Measurements from ENCODE around the gene MORF4L1. TPM values are rescaled to one million over a fixed set of nuclear protein-coding genes. Genes with fewer than 3 reads are reported as not detected.

Gene MORF4L1
- total and polyA plus RNA-seq, 2 experiments from 2014 or later: 340 to 381 TPM

DNA sequence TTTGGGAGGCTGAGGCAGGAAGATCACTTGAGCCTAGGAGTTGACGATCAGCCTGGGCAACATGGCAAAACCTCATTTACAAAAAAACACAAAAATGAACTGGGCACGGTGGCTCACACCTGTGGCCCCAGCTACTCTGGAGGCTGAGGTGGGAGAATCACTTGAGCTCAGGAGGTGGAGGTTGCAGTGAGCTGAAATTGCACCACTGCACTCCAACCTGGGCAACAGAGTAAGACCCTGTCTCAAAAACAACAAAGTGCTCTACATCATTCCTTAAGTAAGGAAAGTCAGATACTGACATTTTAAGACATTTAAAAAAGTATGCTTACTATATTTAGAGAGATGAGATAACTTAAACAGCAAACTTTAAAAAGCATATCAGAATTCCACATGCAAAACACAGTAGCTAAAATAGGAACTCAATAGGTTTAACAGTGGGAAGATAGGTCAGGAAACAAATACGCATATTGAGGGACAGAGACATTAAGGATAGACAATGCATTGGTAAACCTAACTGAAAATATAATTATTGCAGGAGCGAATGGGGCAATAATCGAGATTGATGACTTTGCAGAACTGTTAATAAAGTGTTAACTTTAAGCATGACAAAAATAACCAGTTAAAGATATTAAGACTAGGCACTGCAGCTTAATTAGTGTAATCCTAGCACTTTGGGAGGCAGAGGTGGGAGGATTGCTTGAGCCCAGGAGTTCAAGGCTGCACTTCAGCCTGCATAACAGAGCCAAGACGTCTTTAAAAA lies 32.1 kb downstream of the MORF4L1 start:
- no peak for DNase-seq (ENCODE audit: low spot score)
- Histone ChIP-seq H2AFZ (no peak overlapping the region), H3K79me2 (peaks cover 56% of the 10 kb centered on the region), H3K27ac (no peak overlapping the region), H3K4me2 (no peak overlapping the region), H3K4me3 (no peak overlapping the region), H3K36me3 (replicated peaks; ENCODE audit: insufficient read depth, low read depth) (no peaks in the 10 kb centered on the region), H3K4me1 (ENCODE audit: insufficient read depth) (no peaks in the 10 kb centered on the region), H4K20me1 (ENCODE audit: insufficient read depth, poor library complexity, severe bottlenecking) (peaks cover 52% of the 10 kb centered on the region), H3K27me3 (no peaks in the 10 kb centered on the region), H3K9me3 (ENCODE audit: low read depth) (no peaks in the 10 kb centered on the region), H3K9me2 (replicated peaks; ENCODE audit: insufficient read depth) (no peaks in the 10 kb centered on the region)
- WGBS (ENCODE audit: low lambda C conversion rate, missing lambda C conversion rate): 86% methylated on average over 6 of the region's 6 CpGs
- TF ChIP-seq, protein P1, sequence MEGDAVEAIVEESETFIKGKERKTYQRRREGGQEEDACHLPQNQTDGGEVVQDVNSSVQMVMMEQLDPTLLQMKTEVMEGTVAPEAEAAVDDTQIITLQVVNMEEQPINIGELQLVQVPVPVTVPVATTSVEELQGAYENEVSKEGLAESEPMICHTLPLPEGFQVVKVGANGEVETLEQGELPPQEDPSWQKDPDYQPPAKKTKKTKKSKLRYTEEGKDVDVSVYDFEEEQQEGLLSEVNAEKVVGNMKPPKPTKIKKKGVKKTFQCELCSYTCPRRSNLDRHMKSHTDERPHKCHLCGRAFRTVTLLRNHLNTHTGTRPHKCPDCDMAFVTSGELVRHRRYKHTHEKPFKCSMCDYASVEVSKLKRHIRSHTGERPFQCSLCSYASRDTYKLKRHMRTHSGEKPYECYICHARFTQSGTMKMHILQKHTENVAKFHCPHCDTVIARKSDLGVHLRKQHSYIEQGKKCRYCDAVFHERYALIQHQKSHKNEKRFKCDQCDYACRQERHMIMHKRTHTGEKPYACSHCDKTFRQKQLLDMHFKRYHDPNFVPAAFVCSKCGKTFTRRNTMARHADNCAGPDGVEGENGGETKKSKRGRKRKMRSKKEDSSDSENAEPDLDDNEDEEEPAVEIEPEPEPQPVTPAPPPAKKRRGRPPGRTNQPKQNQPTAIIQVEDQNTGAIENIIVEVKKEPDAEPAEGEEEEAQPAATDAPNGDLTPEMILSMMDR (IDR thresholded peaks at IDR 0.05; ENCODE audit: poor library complexity): no peak
- TF ChIP-seq EZH2phosphoT487 (IDR thresholded peaks at IDR 0.05; ENCODE audit: low read depth, severe bottlenecking, unreplicated experiment) (no peak), EZH2 (IDR thresholded peaks at IDR 0.05; ENCODE audit: borderline replicate concordance) (no peak)

DNA sequence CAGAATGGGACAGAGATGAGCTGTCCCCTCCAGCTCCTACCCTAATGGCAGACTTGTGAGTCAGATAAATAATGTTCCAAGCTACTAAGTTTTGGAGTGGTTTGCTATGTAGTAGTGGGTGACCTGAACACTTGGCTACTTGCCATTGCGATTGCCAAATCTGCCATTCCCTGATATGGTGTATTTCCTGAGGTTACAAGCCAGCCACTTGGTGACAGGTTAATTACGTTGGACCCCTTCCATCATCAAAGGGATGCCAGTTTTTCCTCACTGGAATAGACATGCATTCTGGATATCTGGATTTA lies 33.6 kb downstream of the MORF4L1 start:
- H3K9me2 ChIP-seq (replicated peaks; ENCODE audit: insufficient read depth): no peaks in the 10 kb centered on the region
- H3K27ac ChIP-seq: peak overlapping the region; percentile 18
- H4K20me1 ChIP-seq (ENCODE audit: insufficient read depth, poor library complexity, severe bottlenecking): peaks cover 47% of the 10 kb centered on the region
- DNase-seq (ENCODE audit: low spot score): no peak
- no peak overlapping the region for H2AFZ ChIP-seq
- H3K4me1 ChIP-seq (ENCODE audit: insufficient read depth): no peaks in the 10 kb centered on the region
- no peaks in the 10 kb centered on the region for H3K36me3 ChIP-seq (replicated peaks; ENCODE audit: insufficient read depth, low read depth)
- no peak overlapping the region for H3K4me3 ChIP-seq
- no peaks in the 10 kb centered on the region for H3K9me3 ChIP-seq (ENCODE audit: low read depth)
- H3K4me2 ChIP-seq: no peak overlapping the region
- TF ChIP-seq, protein P1 (IDR thresholded peaks at IDR 0.05; ENCODE audit: poor library complexity): no peak
- TF ChIP-seq EZH2 (IDR thresholded peaks at IDR 0.05; ENCODE audit: borderline replicate concordance): no peak
- TF ChIP-seq EZH2phosphoT487 (IDR thresholded peaks at IDR 0.05; ENCODE audit: low read depth, severe bottlenecking, unreplicated experiment): no peak
- 90% methylated on average over 2 of the region's 2 CpGs for WGBS (ENCODE audit: low lambda C conversion rate, missing lambda C conversion rate)
- peaks cover 57% of the 10 kb centered on the region for H3K79me2 ChIP-seq
- no peaks in the 10 kb centered on the region for H3K27me3 ChIP-seq

DNA sequence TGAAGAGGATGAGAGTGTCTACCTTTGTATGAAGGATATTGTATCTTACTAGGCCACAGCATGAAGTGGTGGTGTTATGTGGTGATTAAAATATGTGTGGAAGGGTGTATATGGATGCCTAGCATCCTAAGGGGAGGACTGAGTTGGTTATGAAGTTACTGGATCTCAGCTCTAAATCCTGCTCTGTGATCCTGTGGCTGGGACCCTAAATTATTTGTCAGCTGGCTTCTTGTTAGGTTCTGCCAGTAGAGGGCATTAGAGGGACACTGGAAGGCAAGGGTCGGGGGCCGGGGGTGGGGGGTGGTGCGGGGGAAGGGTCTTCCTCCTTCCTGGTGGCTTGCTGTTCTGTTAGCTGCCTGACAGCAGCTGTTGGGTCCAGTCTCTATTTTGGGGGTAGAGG lies 34.9 kb downstream of the MORF4L1 start:
- Histone ChIP-seq H3K4me1 (ENCODE audit: insufficient read depth) (no peaks in the 10 kb centered on the region), H3K9me2 (replicated peaks; ENCODE audit: insufficient read depth) (no peaks in the 10 kb centered on the region), H3K36me3 (replicated peaks; ENCODE audit: insufficient read depth, low read depth) (no peaks in the 10 kb centered on the region), H3K79me2 (peaks cover 46% of the 10 kb centered on the region), H3K27ac (no peak overlapping the region), H4K20me1 (ENCODE audit: insufficient read depth, poor library complexity, severe bottlenecking) (peaks cover 35% of the 10 kb centered on the region), H3K27me3 (no peaks in the 10 kb centered on the region), H2AFZ (no peak overlapping the region), H3K4me3 (no peak overlapping the region), H3K9me3 (ENCODE audit: low read depth) (no peaks in the 10 kb centered on the region), H3K4me2 (no peak overlapping the region)
- DNase-seq (ENCODE audit: low spot score): no peak
- TF ChIP-seq, protein P1 (IDR thresholded peaks at IDR 0.05; ENCODE audit: poor library complexity): peak; percentile 43
- no peak for TF ChIP-seq EZH2phosphoT487 (IDR thresholded peaks at IDR 0.05; ENCODE audit: low read depth, severe bottlenecking, unreplicated experiment)
- WGBS (ENCODE audit: low lambda C conversion rate, missing lambda C conversion rate): 61% methylated on average over 3 of the region's 3 CpGs
